AG04449 (cell line): ENCODE data around the gene TMTC1.

Experiments
- CTCF ChIA-PET: fragments of 350-600 bp; formaldehyde crosslinking; extraction: SDS; loops from one replicate; lab custom pipeline; 2021; ENCODE audit warnings: antibody characterized with exemption; lab: Yijun Ruan, JAX
- POLR2A ChIA-PET: fragments of 400-600, 350-600 bp; formaldehyde crosslinking; extraction: SDS; loops from one replicate; lab custom pipeline; 2020; ENCODE audit warnings: antibody characterized with exemption, inconsistent platforms; lab: Yijun Ruan, JAX
- DNase-seq: peaks from one replicate; pipeline ENCODE4 v3.0.0-alpha.2; 2010; ENCODE audit warnings: low read depth, low spot score
- H3K4me3 ChIP-seq: 2 replicates; pipeline ENCODE4 v1.5.1; 2011; ENCODE audit warnings: low read depth, mild to moderate bottlenecking, control low read depth, low read length
- TF ChIP-seq, protein P1 (sequence below): IDR thresholded peaks from one replicate; pipeline ENCODE4 v1.5.1; 2011; ENCODE audit warnings: mild to moderate bottlenecking, moderate library complexity, low read length, control low read depth, inconsistent platforms; ENCODE audit not compliant: insufficient read depth; ENCODE audit errors: missing control alignments

The TMTC1 gene

GRCh38 chr12:29738365-29738764 lies 45.4 kb downstream of the TMTC1 start:
- ChIA-PET CTCF (no interaction called here), POLR2A (no interaction called here)
- H3K4me3 ChIP-seq: no peak overlapping the region
- TF ChIP-seq, protein P1, sequence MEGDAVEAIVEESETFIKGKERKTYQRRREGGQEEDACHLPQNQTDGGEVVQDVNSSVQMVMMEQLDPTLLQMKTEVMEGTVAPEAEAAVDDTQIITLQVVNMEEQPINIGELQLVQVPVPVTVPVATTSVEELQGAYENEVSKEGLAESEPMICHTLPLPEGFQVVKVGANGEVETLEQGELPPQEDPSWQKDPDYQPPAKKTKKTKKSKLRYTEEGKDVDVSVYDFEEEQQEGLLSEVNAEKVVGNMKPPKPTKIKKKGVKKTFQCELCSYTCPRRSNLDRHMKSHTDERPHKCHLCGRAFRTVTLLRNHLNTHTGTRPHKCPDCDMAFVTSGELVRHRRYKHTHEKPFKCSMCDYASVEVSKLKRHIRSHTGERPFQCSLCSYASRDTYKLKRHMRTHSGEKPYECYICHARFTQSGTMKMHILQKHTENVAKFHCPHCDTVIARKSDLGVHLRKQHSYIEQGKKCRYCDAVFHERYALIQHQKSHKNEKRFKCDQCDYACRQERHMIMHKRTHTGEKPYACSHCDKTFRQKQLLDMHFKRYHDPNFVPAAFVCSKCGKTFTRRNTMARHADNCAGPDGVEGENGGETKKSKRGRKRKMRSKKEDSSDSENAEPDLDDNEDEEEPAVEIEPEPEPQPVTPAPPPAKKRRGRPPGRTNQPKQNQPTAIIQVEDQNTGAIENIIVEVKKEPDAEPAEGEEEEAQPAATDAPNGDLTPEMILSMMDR: no peak
- DNase-seq: no peak

- TF ChIP-seq, protein P1: no peak
- ChIA-PET POLR2A (no interaction called here), CTCF (no interaction called here)
- no peak overlapping the region for H3K4me3 ChIP-seq
- no peak for DNase-seq
Observed at GRCh38 chr12:29737644-29738043, 46.1 kb downstream of the TMTC1 start.

- ChIA-PET POLR2A (no interaction called here), CTCF (no interaction called here)
- no peak for DNase-seq
- TF ChIP-seq, protein P1: no peak
- no peak overlapping the region for H3K4me3 ChIP-seq
Observed at GRCh38 chr12:29735604-29736003, 48.1 kb downstream of the TMTC1 start.

DNA sequence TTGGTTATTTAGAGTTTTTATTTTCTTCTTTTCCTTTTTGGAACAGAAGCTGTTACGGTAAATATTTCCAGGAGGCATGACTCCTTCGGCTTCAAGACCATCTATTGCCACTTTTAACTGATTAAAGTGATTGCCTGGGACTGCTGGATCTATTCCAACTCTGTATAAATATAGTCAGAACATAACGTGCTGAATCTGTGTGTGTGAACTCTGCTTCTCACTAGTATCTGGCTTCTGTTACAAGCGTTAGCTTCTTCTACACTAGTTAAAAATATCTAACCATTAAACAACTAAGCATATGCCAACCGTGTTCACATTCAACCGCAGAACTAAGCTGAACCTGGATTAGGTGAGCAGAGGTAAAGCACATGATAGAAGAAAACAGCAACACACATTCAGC lies 49.0 kb downstream of the TMTC1 start:
- CTCF ChIA-PET: no interaction called here

DNA sequence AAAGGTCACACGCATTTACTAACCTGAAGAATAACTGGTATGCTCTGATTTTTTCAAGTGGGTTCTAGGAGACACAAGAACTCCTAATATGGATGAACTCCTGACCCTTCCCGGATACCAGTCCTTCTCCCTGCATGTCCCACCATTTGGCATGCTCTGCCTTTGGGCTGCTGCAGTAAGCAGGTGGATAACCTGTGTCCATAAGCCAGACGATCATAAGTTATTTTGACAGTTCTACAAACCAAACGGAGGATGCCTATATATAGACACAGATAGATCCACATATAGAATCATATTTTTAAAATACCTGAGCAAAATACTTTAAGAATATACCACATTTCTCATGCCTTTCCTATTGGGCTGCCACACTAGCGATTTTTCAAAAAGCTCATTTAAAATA lies 49.4 kb downstream of the TMTC1 start:
- no peak for DNase-seq
- ChIA-PET POLR2A (no interaction called here), CTCF (no interaction called here)
- TF ChIP-seq, protein P1: no peak
- H3K4me3 ChIP-seq: no peak overlapping the region

More for the DNA sequence above, 49.0 kb downstream of the TMTC1 start:
- POLR2A ChIA-PET: no interaction called here
- no peak overlapping the region for H3K4me3 ChIP-seq
- DNase-seq: no peak
- TF ChIP-seq, protein P1: no peak

GRCh38 chr12:29733501-29733900 lies 50.2 kb downstream of the TMTC1 start:
- TF ChIP-seq, protein P1: no peak
- POLR2A ChIA-PET: no interaction called here
- no peak for DNase-seq
- CTCF ChIA-PET: no interaction called here
- H3K4me3 ChIP-seq: no peak overlapping the region

- CTCF ChIA-PET: no interaction called here
- DNase-seq: no peak
- POLR2A ChIA-PET: no interaction called here
- TF ChIP-seq, protein P1: no peak
- no peak overlapping the region for H3K4me3 ChIP-seq
Observed at GRCh38 chr12:29733060-29733459, 50.7 kb downstream of the TMTC1 start.
